Parietal lobe (tissue), 2 donors: Measurements from ENCODE around the gene IFITM5. TPM values are rescaled to one million over a fixed set of nuclear protein-coding genes. Genes with fewer than 3 reads are reported as not detected.

Experiments used
- small RNA-seq: library from RNA; depleted of rRNA; stranded (forward); fragments of <200 nt; gene quantifications from one replicate; pipeline ENCODE3, GENCODE V24; 2014; ENCODE audit warnings: low replicate concordance
- total RNA-seq: library from RNA; depleted of rRNA; stranded (reverse); fragments of >200 nt; gene quantifications from one replicate; pipeline ENCODE4 v1.2.3, GENCODE V29; 2014

The IFITM5 gene
- total RNA-seq, result not detected

GRCh38 chr11:299081-299891, at the start of gene IFITM5:
Gene IFITM5 (minus strand): TSS chr11:299526. CDS start chr11:299490, 36 bp downstream.

GRCh38 chr11:313787-314553, 14.6 kb upstream of the IFITM5 start, which contains the start of gene IFITM1:
Gene IFITM1 (plus strand): TSS chr11:314040. CDS start chr11:314171, 131 bp downstream.

DNA sequence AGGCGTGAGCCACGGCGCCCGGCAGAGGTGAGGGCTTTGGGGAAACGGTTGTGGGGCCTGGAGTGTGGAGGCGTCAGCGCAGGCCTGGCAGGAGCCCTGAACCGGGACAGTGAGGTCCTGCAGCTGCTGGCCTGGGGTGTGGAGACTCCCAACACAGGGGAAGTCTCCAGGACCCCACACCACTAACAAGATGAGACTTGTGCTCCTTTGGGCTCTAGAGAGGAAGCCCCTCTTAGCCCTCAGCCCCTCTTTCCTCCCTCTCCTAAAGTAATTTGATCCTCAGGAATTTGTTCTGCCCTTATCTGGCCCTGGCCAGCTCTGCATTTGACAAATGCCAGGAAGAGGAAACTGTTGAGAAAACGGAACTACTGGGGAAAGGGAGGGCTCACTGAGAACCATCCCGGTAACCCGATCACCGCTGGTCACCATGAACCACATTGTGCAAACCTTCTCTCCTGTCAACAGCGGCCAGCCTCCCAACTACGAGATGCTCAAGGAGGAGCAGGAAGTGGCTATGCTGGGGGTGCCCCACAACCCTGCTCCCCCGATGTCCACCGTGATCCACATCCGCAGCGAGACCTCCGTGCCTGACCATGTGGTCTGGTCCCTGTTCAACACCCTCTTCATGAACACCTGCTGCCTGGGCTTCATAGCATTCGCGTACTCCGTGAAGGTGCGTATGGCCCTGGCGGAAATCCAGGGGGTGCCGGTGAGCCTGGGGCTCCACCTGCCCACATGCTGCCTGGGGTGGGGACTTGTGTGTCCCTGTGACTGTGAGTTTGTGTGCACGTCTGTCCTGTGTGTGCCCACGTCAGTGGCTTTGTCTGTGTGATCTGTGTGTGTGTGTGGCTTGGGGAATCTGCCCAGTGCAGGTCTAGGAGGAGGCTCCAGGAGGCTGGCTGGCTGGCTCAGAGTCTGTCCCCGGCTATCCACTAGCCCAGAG, 8.7 kb upstream of the IFITM5 start, which contains the start of gene IFITM2:
TSS of gene IFITM2 (plus strand) at position 51 of the 943 bp plus-strand sequence. CDS start at position 428, 377 bp downstream.

DNA sequence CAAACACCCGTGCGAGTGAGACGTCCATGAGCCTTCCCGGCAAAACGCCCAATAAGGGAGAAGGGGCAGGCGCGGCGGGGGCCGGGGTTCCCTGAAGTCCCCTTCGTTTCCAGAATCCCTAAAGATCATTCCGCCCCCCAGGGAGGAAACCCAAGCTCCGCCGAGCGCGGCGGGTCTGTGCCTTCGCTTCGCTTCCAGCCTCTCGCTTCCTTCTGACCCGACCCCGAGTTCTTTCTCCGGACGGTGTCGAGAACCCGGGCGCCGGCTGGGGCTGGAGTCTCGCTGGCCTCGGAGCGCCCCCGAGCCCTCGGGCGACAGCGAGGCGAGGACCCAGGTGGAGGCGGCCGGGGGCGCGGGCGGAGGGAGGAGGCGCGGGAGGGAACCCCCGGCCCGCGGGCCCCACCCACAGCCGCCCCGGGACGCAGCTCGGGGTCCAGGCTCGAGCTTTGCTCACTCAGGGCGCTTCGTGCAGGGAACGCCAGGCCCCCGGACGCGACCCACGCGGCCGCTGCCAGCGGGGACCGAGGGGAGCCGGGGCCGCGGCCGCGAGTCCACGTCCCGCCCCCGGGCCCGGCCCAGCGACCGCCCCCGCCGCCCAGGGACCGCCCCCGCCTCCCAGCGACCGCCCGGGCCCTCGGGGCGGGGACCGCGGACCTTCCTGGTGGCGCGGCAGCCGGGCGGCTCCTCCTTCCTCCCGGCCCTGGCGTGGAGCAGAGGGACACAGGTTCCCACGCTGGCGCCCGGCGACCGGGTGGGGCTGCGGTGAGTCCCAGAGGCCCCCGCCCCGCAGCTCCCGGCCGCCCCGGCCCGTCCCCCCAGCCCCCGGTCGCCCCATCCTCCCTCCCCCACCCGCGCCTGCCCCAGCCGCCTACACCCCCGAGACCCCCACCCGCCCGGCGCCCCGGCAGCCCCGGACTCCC, 10.6 kb downstream of the IFITM5 start, which contains the start of gene PGGHG:
TSS of gene PGGHG (plus strand) at position 649 of the 920 bp plus-strand sequence. CDS start 691 bp downstream, outside the sequence.

DNA sequence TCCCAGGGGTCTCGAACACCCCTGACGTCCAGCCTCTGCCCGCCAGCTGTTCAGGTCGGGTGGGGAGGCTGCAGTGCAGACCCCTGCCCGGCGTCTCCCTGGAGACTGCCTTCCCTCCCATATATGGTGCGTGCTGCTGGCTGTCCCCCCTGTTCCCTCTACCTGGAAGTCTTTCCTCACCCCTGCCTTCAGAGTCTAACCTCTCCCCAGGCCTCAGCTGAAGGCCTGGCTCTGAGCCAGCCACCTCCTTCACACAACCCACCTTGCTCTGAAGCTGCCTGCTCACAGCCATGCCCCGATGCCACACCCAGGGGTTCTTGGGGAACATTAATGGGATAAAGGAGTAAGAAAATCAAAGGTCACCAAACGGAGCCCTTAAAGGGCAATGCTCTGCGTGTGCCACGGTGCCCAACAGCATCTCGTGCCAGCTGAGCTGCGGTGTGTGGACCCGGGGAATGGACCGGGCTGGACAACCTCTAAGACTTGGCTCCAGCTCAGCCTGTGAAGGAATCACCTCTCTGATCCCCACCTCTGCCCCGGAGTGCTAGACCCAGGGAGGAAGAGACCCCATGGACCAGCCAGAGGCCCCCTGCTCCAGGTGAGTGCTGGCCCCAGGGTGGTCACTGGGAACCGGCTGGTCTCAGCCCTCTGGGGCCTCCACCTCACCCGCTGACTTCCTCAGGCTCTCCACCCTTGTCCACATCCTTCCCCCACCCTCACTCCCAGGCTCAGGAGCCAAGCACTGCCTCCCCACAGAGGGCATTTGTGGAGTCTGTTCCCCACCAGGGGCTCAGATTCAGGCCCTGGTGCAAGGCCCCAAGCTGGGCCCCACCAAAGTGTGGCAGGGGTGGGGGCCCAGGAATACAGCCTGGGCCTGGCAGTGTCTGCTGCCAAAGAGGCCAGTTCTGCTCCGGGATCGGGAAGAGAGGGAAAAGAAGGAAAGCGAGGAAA, 21.1 kb downstream of the IFITM5 start, which contains the start of gene NLRP6:
TSS of gene NLRP6 (plus strand) at position 407 of the 951 bp plus-strand sequence. CDS start at position 570, 163 bp downstream.

Small RNA genes within 50 kb of the gene (small RNA-seq; reads per million reads assigned to genes)
- not detected for gene AC136475.6

Other genes starting within 250 kb of the IFITM5 start
- gene SCGB1C1, start 106.4 kb downstream of the IFITM5 start, total RNA-seq, result not detected
- gene BET1L, start 92.1 kb downstream of the IFITM5 start, total RNA-seq, result 11.9 TPM
- gene RIC8A, start 91.8 kb downstream of the IFITM5 start, total RNA-seq, result 84.5 TPM
- gene SIRT3, start 63.2 kb downstream of the IFITM5 start, total RNA-seq, result 23.8 TPM
- gene PSMD13, start 62.5 kb downstream of the IFITM5 start, total RNA-seq, result 68.9 TPM
- gene NLRP6, start 21.1 kb downstream of the IFITM5 start, total RNA-seq, result not detected
- gene PGGHG, start 10.4 kb downstream of the IFITM5 start, total RNA-seq, result 2.2 TPM
- gene IFITM2, start 8.3 kb upstream of the IFITM5 start, total RNA-seq, result 3.1 TPM
- 1.3 TPM for gene IFITM1, start 14.5 kb upstream of the IFITM5 start, total RNA-seq
- gene IFITM3, start 21.3 kb upstream of the IFITM5 start, total RNA-seq, result 4.1 TPM
- 163 TPM for gene B4GALNT4, start 70.0 kb upstream of the IFITM5 start, total RNA-seq
- gene PKP3, start 94.7 kb upstream of the IFITM5 start, total RNA-seq, result not detected
- 6.6 TPM for gene SIGIRR, start 115.5 kb upstream of the IFITM5 start, total RNA-seq
- not detected for gene ANO9, start 142.5 kb upstream of the IFITM5 start, total RNA-seq
- 46.3 TPM for gene PTDSS2, start 150.8 kb upstream of the IFITM5 start, total RNA-seq
- gene RNH1, start 207.7 kb upstream of the IFITM5 start, total RNA-seq, result 44.4 TPM
- 32.6 TPM for gene HRAS, start 236.1 kb upstream of the IFITM5 start, total RNA-seq
- gene LRRC56, start 238.0 kb upstream of the IFITM5 start, total RNA-seq, result 1.9 TPM